Activated T-cell treated with anti-CD3 and anti-CD28 coated beads, Interleukin-2, amount 50 U/mL, for 24 hours (primary cell): ENCODE measurements around the gene GRM5.
"Not testable (repeated sequence)": the region's sequence is repeated elsewhere in the genome, so short reads cannot be mapped to it uniquely, and the experiment has no call there.

Source experiments
- DNase-seq: peaks from one replicate; pipeline ENCODE4 v3.0.0-alpha.2; 2020
- H3K27ac Mint-ChIP-seq: 2 replicates; pipeline ENCODE4 v1.8.0; 2020; ENCODE audit warnings: mild to moderate bottlenecking, mixed read lengths
- H3K27me3 Mint-ChIP-seq: 2 replicates; pipeline ENCODE4 v1.8.0; 2020; ENCODE audit warnings: mixed read lengths
- H3K36me3 Mint-ChIP-seq: 2 replicates; pipeline ENCODE4 v1.8.0; 2020; ENCODE audit warnings: low read depth, mixed read lengths
- H3K4me1 Mint-ChIP-seq: 2 replicates; pipeline ENCODE4 v1.8.0; 2020; ENCODE audit warnings: low read depth, mixed read lengths
- H3K4me3 Mint-ChIP-seq: 2 replicates; pipeline ENCODE4 v1.8.0; 2020; ENCODE audit warnings: mild to moderate bottlenecking, moderate library complexity, mixed read lengths
- H3K9me3 Mint-ChIP-seq: 2 replicates; pipeline ENCODE4 v1.8.0; 2020; ENCODE audit warnings: mixed read lengths

Gene GRM5

GRCh38 chr11:88552379-88553062 lies 513.3 kb downstream of the GRM5 start:
- Mint-ChIP-seq H3K27me3 (no peaks in the 10 kb centered on the region), H3K36me3 (no peaks in the 10 kb centered on the region), H3K27ac (no peak overlapping the region), H3K4me1 (peaks cover 2% of the 10 kb centered on the region), H3K9me3 (no peaks in the 10 kb centered on the region), H3K4me3 (no peak overlapping the region)
- peak; percentile 65 for DNase-seq

GRCh38 chr11:88544656-88545280 lies 521.0 kb downstream of the GRM5 start:
- peaks cover 13% of the 10 kb centered on the region for H3K4me1 Mint-ChIP-seq
- H3K4me3 Mint-ChIP-seq = no peak overlapping the region
- no peak for DNase-seq
- H3K9me3 Mint-ChIP-seq = no peaks in the 10 kb centered on the region
- no peaks in the 10 kb centered on the region for H3K36me3 Mint-ChIP-seq
- no peak overlapping the region for H3K27ac Mint-ChIP-seq
- no peaks in the 10 kb centered on the region for H3K27me3 Mint-ChIP-seq

GRCh38 chr11:88543902-88544655 lies 521.7 kb downstream of the GRM5 start:
- Mint-ChIP-seq H3K27ac (no peak overlapping the region), H3K9me3 (no peaks in the 10 kb centered on the region), H3K4me3 (no peak overlapping the region), H3K27me3 (no peaks in the 10 kb centered on the region), H3K4me1 (peaks cover 13% of the 10 kb centered on the region), H3K36me3 (no peaks in the 10 kb centered on the region)
- peak; percentile 84 for DNase-seq

GRCh38 chr11:88541006-88541405 lies 524.8 kb downstream of the GRM5 start:
- no peaks in the 10 kb centered on the region for H3K36me3 Mint-ChIP-seq
- no peak for DNase-seq
- no peak overlapping the region for H3K27ac Mint-ChIP-seq
- no peaks in the 10 kb centered on the region for H3K9me3 Mint-ChIP-seq
- H3K27me3 Mint-ChIP-seq = no peaks in the 10 kb centered on the region
- H3K4me1 Mint-ChIP-seq = peaks cover 23% of the 10 kb centered on the region
- H3K4me3 Mint-ChIP-seq = no peak overlapping the region

GRCh38 chr11:88538098-88538497 lies 527.7 kb downstream of the GRM5 start:
- no peaks in the 10 kb centered on the region for H3K36me3 Mint-ChIP-seq
- H3K9me3 Mint-ChIP-seq = peaks cover 2% of the 10 kb centered on the region
- no peak overlapping the region for H3K27ac Mint-ChIP-seq
- H3K27me3 Mint-ChIP-seq = peaks cover 1% of the 10 kb centered on the region
- no peak overlapping the region for H3K4me3 Mint-ChIP-seq
- no peak for DNase-seq
- peaks cover 29% of the 10 kb centered on the region for H3K4me1 Mint-ChIP-seq

- Mint-ChIP-seq H3K27me3 (peaks cover 6% of the 10 kb centered on the region), H3K4me3 (no peak overlapping the region), H3K9me3 (peaks cover 2% of the 10 kb centered on the region), H3K27ac (no peak overlapping the region), H3K4me1 (peaks cover 30% of the 10 kb centered on the region), H3K36me3 (no peaks in the 10 kb centered on the region)
- DNase-seq = no peak
Observed at GRCh38 chr11:88537613-88538012, 528.2 kb downstream of the GRM5 start.

- Mint-ChIP-seq H3K9me3 (peaks cover 2% of the 10 kb centered on the region), H3K4me1 (peaks cover 33% of the 10 kb centered on the region), H3K27me3 (peaks cover 7% of the 10 kb centered on the region), H3K36me3 (no peaks in the 10 kb centered on the region), H3K27ac (peak overlapping the region; percentile 54), H3K4me3 (no peak overlapping the region)
- DNase-seq = no peak
Observed at GRCh38 chr11:88536616-88537265, 529.0 kb downstream of the GRM5 start.

GRCh38 chr11:88535916-88536547 lies 529.8 kb downstream of the GRM5 start:
- no peak for DNase-seq
- H3K36me3 Mint-ChIP-seq = no peaks in the 10 kb centered on the region
- H3K4me1 Mint-ChIP-seq = peaks cover 37% of the 10 kb centered on the region
- H3K4me3 Mint-ChIP-seq = no peak overlapping the region
- H3K9me3 Mint-ChIP-seq = peaks cover 2% of the 10 kb centered on the region
- peak overlapping the region; percentile 70 for H3K27ac Mint-ChIP-seq
- H3K27me3 Mint-ChIP-seq = peaks cover 7% of the 10 kb centered on the region

- H3K27ac Mint-ChIP-seq = peak overlapping the region; percentile 70
- no peak overlapping the region for H3K4me3 Mint-ChIP-seq
- no peaks in the 10 kb centered on the region for H3K36me3 Mint-ChIP-seq
- H3K9me3 Mint-ChIP-seq = peaks cover 2% of the 10 kb centered on the region
- peaks cover 7% of the 10 kb centered on the region for H3K27me3 Mint-ChIP-seq
- H3K4me1 Mint-ChIP-seq = peaks cover 37% of the 10 kb centered on the region
- DNase-seq = no peak
Observed at GRCh38 chr11:88535266-88535665, 530.5 kb downstream of the GRM5 start.

- H3K27me3 Mint-ChIP-seq, DNase-seq, H3K27ac Mint-ChIP-seq, H3K9me3 Mint-ChIP-seq, H3K4me3 Mint-ChIP-seq, H3K36me3 Mint-ChIP-seq: not testable (repeated sequence)
- H3K4me1 Mint-ChIP-seq = peaks cover 37% of the 10 kb centered on the region
Observed at GRCh38 chr11:88534706-88535105, 531.1 kb downstream of the GRM5 start.

- Mint-ChIP-seq H3K4me3 (no peak overlapping the region), H3K4me1 (peaks cover 37% of the 10 kb centered on the region), H3K9me3 (peaks cover 2% of the 10 kb centered on the region), H3K27me3 (peaks cover 7% of the 10 kb centered on the region), H3K36me3 (no peaks in the 10 kb centered on the region), H3K27ac (no peak overlapping the region)
- no peak for DNase-seq
Observed at GRCh38 chr11:88534185-88534584, 531.6 kb downstream of the GRM5 start.

- peaks cover 7% of the 10 kb centered on the region for H3K27me3 Mint-ChIP-seq
- H3K4me3 Mint-ChIP-seq = no peak overlapping the region
- no peaks in the 10 kb centered on the region for H3K36me3 Mint-ChIP-seq
- H3K4me1 Mint-ChIP-seq = peaks cover 37% of the 10 kb centered on the region
- H3K27ac Mint-ChIP-seq = no peak overlapping the region
- H3K9me3 Mint-ChIP-seq = peaks cover 2% of the 10 kb centered on the region
- DNase-seq = no peak
Observed at GRCh38 chr11:88533001-88533400, 532.8 kb downstream of the GRM5 start.

- Mint-ChIP-seq H3K4me3 (no peak overlapping the region), H3K27me3 (peaks cover 7% of the 10 kb centered on the region), H3K4me1 (peaks cover 35% of the 10 kb centered on the region), H3K9me3 (peaks cover 2% of the 10 kb centered on the region), H3K36me3 (no peaks in the 10 kb centered on the region), H3K27ac (no peak overlapping the region)
- DNase-seq = no peak
Observed at GRCh38 chr11:88531831-88532230, 534.0 kb downstream of the GRM5 start.

- H3K4me3 Mint-ChIP-seq = no peak overlapping the region
- H3K27ac Mint-ChIP-seq = no peak overlapping the region
- H3K36me3 Mint-ChIP-seq = no peaks in the 10 kb centered on the region
- no peak for DNase-seq
- peaks cover 1% of the 10 kb centered on the region for H3K9me3 Mint-ChIP-seq
- peaks cover 11% of the 10 kb centered on the region for H3K4me1 Mint-ChIP-seq
- H3K27me3 Mint-ChIP-seq = peaks cover 7% of the 10 kb centered on the region
Observed at GRCh38 chr11:88529426-88529825, 536.4 kb downstream of the GRM5 start.
